Measurements from ENCODE around the gene EEF2. TPM values are rescaled to one million over a fixed set of nuclear protein-coding genes. Genes with fewer than 3 reads are reported as not detected.

Gene EEF2
- total RNA-seq, 1 experiment from 2014 or later, result 2,701 TPM

DNA sequence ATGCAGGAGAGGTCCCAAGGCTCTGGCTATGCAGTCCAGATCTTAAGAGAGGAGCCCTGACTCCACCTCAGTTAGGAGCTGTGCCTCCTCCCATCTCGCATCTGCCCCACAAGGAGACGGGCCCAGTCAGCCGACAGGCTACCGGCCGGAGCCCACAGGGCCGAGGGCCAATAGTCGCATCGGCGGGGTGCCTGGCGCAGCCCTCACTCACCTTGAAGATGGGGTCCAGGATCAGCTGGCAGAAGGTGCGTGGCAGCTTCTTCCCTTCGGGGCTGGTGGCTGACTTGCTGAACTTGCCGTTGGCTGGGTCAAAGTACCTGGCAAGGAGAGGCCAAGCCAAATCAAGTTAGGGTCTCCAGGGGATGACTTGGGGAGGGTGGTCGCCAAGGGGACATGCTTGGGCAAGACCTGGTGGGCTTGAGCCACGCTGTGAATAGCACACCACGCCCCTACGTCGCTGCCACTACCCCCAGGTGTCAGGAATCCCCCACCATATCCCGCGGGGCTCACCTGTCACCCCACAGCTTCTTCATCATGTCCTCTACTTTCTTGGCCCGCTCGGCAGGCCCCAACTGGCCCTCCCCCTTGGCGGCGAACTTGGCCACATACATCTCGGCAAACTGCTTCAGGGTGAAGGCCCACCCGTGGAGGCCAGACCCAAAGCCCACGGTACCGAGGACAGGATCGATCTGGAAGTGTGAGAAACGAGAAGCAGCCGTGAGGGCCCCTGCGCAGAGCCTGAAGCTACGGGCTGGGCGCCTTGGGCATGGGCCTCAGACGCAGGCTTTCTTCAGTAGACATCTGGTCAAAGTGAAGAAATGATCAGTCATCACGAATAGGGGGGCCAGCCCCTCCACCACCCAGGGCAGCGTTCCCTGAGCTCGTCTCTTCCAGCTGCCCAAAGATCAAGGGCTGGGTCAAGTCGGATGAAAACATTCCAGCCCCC lies 3.3 kb downstream of the EEF2 start:
- Histone ChIP-seq H3K27me3 (replicated peaks; ENCODE audit: insufficient read depth, low read depth, low read length, poor library complexity) (no peaks in the 10 kb centered on the region), H3K4me1 (ENCODE audit: insufficient read depth, low read length, poor library complexity, severe bottlenecking) (peaks cover 36% of the 10 kb centered on the region), H3K36me3 (ENCODE audit: insufficient read depth, low read length, poor library complexity, severe bottlenecking) (peaks cover 78% of the 10 kb centered on the region), H3K27ac (ENCODE audit: low read depth, low read length, poor library complexity, severe bottlenecking) (peak overlapping the region; percentile 96), H3K4me3 (ENCODE audit: low read depth, low read length, poor library complexity, severe bottlenecking) (peak overlapping the region; percentile 98), H3K9me3 (ENCODE audit: low read depth, low read length, poor library complexity, severe bottlenecking) (no peaks in the 10 kb centered on the region)
- TF ChIP-seq, protein P1, sequence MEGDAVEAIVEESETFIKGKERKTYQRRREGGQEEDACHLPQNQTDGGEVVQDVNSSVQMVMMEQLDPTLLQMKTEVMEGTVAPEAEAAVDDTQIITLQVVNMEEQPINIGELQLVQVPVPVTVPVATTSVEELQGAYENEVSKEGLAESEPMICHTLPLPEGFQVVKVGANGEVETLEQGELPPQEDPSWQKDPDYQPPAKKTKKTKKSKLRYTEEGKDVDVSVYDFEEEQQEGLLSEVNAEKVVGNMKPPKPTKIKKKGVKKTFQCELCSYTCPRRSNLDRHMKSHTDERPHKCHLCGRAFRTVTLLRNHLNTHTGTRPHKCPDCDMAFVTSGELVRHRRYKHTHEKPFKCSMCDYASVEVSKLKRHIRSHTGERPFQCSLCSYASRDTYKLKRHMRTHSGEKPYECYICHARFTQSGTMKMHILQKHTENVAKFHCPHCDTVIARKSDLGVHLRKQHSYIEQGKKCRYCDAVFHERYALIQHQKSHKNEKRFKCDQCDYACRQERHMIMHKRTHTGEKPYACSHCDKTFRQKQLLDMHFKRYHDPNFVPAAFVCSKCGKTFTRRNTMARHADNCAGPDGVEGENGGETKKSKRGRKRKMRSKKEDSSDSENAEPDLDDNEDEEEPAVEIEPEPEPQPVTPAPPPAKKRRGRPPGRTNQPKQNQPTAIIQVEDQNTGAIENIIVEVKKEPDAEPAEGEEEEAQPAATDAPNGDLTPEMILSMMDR (conservative IDR thresholded peaks at IDR 0.05; ENCODE audit: low read depth, low read length), result no peak
- TF ChIP-seq EZH2 (IDR thresholded peaks at IDR 0.05; ENCODE audit: borderline replicate concordance, low read depth, low read length, poor library complexity, severe bottlenecking), result no peak
- intact Hi-C loops (cut with micrococcal nuclease; ENCODE audit: unreplicated experiment), result no loop called here
- DNase-seq (ENCODE audit: low spot score), result no peak
- POLR2A ChIA-PET (ENCODE audit: low non-redundant PET), result no interaction called here
- no TSS peak for BruUV-seq (replicated peaks)
- CTCF ChIA-PET, result no interaction called here

DNA sequence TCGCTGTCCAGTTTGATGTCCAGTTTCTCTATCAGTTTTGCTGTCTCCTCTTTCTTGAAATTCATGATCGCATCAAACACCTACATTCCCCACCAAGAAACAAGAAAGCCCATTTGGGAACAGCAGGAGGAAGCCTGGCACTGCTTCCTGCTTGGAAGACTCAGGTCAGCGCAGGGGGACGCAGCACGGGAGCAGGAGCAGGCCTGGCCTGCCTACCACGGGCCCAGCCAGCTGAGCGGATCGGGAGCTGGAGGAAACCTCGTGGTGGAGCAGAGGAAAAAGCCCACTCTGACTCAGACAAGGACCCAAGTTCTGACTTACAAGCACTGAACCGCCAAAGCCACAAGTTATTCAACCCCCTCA lies 3.9 kb downstream of the EEF2 start:
- TF ChIP-seq, protein P1 (conservative IDR thresholded peaks at IDR 0.05; ENCODE audit: low read depth, low read length), result no peak
- TF ChIP-seq EZH2 (IDR thresholded peaks at IDR 0.05; ENCODE audit: borderline replicate concordance, low read depth, low read length, poor library complexity, severe bottlenecking), result no peak
- Histone ChIP-seq H3K27me3 (replicated peaks; ENCODE audit: insufficient read depth, low read depth, low read length, poor library complexity) (no peaks in the 10 kb centered on the region), H3K36me3 (ENCODE audit: insufficient read depth, low read length, poor library complexity, severe bottlenecking) (peaks cover 85% of the 10 kb centered on the region), H3K4me3 (ENCODE audit: low read depth, low read length, poor library complexity, severe bottlenecking) (no peak overlapping the region), H3K4me1 (ENCODE audit: insufficient read depth, low read length, poor library complexity, severe bottlenecking) (peaks cover 31% of the 10 kb centered on the region), H3K9me3 (ENCODE audit: low read depth, low read length, poor library complexity, severe bottlenecking) (no peaks in the 10 kb centered on the region), H3K27ac (ENCODE audit: low read depth, low read length, poor library complexity, severe bottlenecking) (peak overlapping the region; percentile 7)
- CTCF ChIA-PET, result no interaction called here
- no TSS peak for BruUV-seq (replicated peaks)
- POLR2A ChIA-PET (ENCODE audit: low non-redundant PET), result no interaction called here
- intact Hi-C loops (cut with micrococcal nuclease; ENCODE audit: unreplicated experiment), result no loop called here
- DNase-seq (ENCODE audit: low spot score), result no peak

DNA sequence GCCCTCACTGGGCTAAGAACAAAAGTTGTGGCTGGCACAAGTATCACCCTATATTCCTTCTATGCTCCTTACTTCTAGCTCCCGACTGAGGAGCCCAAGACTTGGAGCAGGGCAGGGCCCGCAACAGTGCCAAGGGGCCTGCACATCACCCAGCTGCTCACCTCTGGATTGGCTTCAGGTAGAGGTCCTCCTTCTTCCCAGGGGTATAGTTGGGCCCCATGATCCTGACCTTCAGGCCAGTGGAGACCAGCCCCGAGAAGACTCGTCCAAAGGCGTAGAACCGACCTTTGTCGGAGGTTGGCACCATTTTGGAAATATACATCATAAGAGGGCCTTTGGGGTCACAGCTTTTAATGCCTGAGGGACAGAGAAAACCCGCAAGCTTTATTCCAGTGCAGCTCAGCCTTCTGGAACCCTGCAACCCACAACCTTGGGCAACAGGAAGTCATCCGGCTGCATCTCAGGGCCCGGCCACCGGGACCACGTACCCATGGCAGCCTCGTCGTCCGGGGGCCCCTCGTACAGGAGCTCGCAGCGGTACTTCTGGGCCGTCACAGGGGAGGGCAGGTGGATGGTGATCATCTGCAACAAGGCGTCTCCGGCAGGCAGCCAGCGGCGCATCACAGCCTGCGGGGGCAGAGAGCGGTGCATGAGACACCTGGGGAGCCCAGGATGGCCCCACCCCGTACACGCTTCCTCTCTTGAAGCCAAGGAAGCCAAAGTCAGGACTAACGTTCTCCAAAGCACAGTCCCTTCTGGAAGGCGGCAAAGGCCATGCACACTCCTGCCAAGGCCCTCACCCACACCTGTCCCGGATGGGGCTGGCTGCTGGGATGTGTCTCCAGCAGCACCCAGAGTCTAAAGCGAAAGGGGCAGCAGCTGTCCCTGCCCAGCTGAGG lies 4.7 kb downstream of the EEF2 start:
- TF ChIP-seq, protein P1 (conservative IDR thresholded peaks at IDR 0.05; ENCODE audit: low read depth, low read length), result no peak
- TF ChIP-seq EZH2 (IDR thresholded peaks at IDR 0.05; ENCODE audit: borderline replicate concordance, low read depth, low read length, poor library complexity, severe bottlenecking), result no peak
- Histone ChIP-seq H3K36me3 (ENCODE audit: insufficient read depth, low read length, poor library complexity, severe bottlenecking) (peaks cover 92% of the 10 kb centered on the region), H3K27ac (ENCODE audit: low read depth, low read length, poor library complexity, severe bottlenecking) (peak overlapping the region; percentile 7), H3K9me3 (ENCODE audit: low read depth, low read length, poor library complexity, severe bottlenecking) (no peaks in the 10 kb centered on the region), H3K4me3 (ENCODE audit: low read depth, low read length, poor library complexity, severe bottlenecking) (no peak overlapping the region), H3K27me3 (replicated peaks; ENCODE audit: insufficient read depth, low read depth, low read length, poor library complexity) (no peaks in the 10 kb centered on the region), H3K4me1 (ENCODE audit: insufficient read depth, low read length, poor library complexity, severe bottlenecking) (peaks cover 26% of the 10 kb centered on the region)
- no peak for DNase-seq (ENCODE audit: low spot score)
- intact Hi-C loops (cut with micrococcal nuclease; ENCODE audit: unreplicated experiment), result no loop called here
- POLR2A ChIA-PET (ENCODE audit: low non-redundant PET), result no interaction called here
- TSS peak; percentile 0 for BruUV-seq (replicated peaks)
- CTCF ChIA-PET, result no interaction called here

Data from A673 (cell line).